Gastroesophageal sphincter (tissue), 4 donors: Measurements from ENCODE around the gene CEBPG. TPM values are rescaled to one million over a fixed set of nuclear protein-coding genes. Genes with fewer than 3 reads are reported as not detected.

Experiments used
- ATAC-seq: fragments of 150-250 bp; one replicate; pipeline ENCODE4 v1.9.1; 2016; ENCODE audit warnings: mild to moderate bottlenecking, moderate library complexity
- H3K27ac ChIP-seq, 4 donors: fragments of 200-600 bp; sonication (generic) in 3 of 4; 1 replicate in 3 of 4; 2 replicates in 1 of 4; pipeline ENCODE4 v1.5.1; 2016 to 2019
- H3K27me3 ChIP-seq: fragments of 200-600 bp; sonication (generic); one replicate; pipeline ENCODE4 v1.5.1; 2019
- H3K36me3 ChIP-seq, 2 donors: fragments of 200-600 bp; sonication (generic); one replicate each; pipeline ENCODE4 v1.5.1; 2019; ENCODE audit warnings: control low read depth in 1 of 2
- H3K4me1 ChIP-seq, 3 donors: fragments of 200-600 bp; sonication (generic); 1 replicate in 2 of 3; 2 replicates in 1 of 3; pipeline ENCODE4 v1.5.1; 2016 to 2019; ENCODE audit warnings: control low read depth in 2 of 3
- H3K4me3 ChIP-seq, 2 donors: fragments of 200-600 bp; sonication (generic); one replicate each; pipeline ENCODE4 v1.5.1; 2019; ENCODE audit warnings: mild to moderate bottlenecking in 1 of 2, moderate library complexity in 1 of 2
- H3K9me3 ChIP-seq, 3 donors: fragments of 200-600 bp; sonication (generic); one replicate each; pipeline ENCODE4 v1.5.1; 2017 to 2019; ENCODE audit warnings: control low read depth in 2 of 3
- EP300 ChIP-seq: sonication (generic); formaldehyde crosslinking; IDR thresholded peaks from one replicate; pipeline ENCODE4 v1.6.1; 2017; ENCODE audit warnings: antibody characterized with exemption, mild to moderate bottlenecking
- POLR2A ChIP-seq, 2 donors: fragments of 450-650 bp; IDR thresholded peaks; one replicate each; pipeline ENCODE4 v1.6.1; 2017; ENCODE audit warnings: antibody characterized with exemption in 2 of 2, mild to moderate bottlenecking in 2 of 2, moderate library complexity in 1 of 2
- POLR2AphosphoS5 ChIP-seq: sonication (generic); formaldehyde crosslinking; IDR thresholded peaks from one replicate; pipeline ENCODE4 v1.6.1; 2017; ENCODE audit warnings: antibody characterized with exemption
- WGBS, 2 donors: methylation state at CpG; one replicate each; pipeline ENCODE4 v1.1.5; 2018; ENCODE audit warnings: low coverage in 1 of 2; 5-methylcytosine and 5-hydroxymethylcytosine counted together
- total RNA-seq, 4 donors: library from RNA; depleted of rRNA; stranded (reverse); fragments of >200 nt; gene quantifications; one replicate each; pipeline ENCODE4 v1.1.0, GENCODE V29; 2016
- TF ChIP-seq, protein P1 (sequence below), 4 experiments: fragments of 200-600 bp in 2 of 4; fragments of 450-650 bp in 2 of 4; sonication (generic) in 1 of 4; IDR thresholded peaks; one replicate each; pipeline ENCODE4 v1.5.1; 2017 to 2019; ENCODE audit warnings: antibody characterized with exemption in 4 of 4, mild to moderate bottlenecking in 2 of 4, moderate library complexity in 2 of 4

Gene CEBPG
- total RNA-seq, 4 donors from 2014 or later = 23.8 to 34.9 (median 26.2) TPM

DNA sequence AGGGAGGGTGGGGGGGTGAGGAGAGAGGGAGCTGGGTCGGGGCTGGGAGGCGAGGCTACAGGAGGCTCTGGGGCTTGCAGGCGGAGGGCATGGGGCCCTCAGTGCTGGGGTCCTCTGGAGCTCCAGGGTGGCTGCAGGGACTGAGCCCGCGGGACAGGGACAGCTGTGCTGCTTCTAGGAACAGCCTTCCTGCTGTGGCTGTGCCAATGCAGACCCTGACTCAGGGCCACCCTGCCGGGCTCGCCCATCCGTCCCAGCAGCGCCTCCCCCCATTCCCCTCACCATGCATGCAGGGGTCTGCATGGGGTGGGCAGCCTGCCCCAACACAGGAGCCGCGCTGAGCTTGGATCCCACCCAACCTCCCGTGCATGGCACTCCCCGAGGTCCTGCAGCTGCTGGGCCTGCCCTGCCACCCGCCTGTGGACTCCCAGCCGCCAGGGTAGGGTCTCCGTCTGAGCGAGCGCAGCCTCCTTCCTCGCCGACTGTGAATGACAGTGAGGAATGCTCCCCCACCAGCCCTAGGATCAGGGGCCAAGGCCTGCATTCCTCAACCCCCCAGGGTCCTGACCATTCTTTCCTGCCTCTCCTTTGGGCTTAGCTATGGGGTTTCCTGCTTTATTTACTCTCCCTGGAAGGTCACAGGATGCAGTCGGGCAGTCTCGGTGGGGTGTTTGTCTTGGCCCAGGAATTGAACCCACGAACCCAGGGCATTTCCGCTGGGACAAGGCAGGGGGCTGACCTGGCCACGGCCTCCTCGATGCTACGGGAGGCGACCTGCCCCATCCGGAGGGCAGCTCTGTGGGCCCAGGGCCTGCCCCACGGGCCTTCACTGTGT lies 23.4 kb downstream of the CEBPG start:
- Histone ChIP-seq H3K4me1 (peaks cover 0 to 59% (median 48%) of the 10 kb centered on the region in 3 donors), H3K9me3 (no peaks in the 10 kb centered on the region), H3K27ac (peak overlapping the region in 1 of 4 donors; percentile 32), H3K36me3 (peaks cover 0 to 32% of the 10 kb centered on the region in 2 donors), H3K4me3 (no peak overlapping the region), H3K27me3 (no peaks in the 10 kb centered on the region)
- 76 to 100% methylated on average over 1 to 4 of the region's 30 CpGs for WGBS, 2 donors
- TF ChIP-seq, protein P1, sequence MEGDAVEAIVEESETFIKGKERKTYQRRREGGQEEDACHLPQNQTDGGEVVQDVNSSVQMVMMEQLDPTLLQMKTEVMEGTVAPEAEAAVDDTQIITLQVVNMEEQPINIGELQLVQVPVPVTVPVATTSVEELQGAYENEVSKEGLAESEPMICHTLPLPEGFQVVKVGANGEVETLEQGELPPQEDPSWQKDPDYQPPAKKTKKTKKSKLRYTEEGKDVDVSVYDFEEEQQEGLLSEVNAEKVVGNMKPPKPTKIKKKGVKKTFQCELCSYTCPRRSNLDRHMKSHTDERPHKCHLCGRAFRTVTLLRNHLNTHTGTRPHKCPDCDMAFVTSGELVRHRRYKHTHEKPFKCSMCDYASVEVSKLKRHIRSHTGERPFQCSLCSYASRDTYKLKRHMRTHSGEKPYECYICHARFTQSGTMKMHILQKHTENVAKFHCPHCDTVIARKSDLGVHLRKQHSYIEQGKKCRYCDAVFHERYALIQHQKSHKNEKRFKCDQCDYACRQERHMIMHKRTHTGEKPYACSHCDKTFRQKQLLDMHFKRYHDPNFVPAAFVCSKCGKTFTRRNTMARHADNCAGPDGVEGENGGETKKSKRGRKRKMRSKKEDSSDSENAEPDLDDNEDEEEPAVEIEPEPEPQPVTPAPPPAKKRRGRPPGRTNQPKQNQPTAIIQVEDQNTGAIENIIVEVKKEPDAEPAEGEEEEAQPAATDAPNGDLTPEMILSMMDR (IDR thresholded peaks at IDR 0.05) = no peak
- TF ChIP-seq POLR2A (IDR thresholded peaks at IDR 0.05) (no peak), EP300 (no peak), POLR2AphosphoS5 (no peak)
- no peak for ATAC-seq

DNA sequence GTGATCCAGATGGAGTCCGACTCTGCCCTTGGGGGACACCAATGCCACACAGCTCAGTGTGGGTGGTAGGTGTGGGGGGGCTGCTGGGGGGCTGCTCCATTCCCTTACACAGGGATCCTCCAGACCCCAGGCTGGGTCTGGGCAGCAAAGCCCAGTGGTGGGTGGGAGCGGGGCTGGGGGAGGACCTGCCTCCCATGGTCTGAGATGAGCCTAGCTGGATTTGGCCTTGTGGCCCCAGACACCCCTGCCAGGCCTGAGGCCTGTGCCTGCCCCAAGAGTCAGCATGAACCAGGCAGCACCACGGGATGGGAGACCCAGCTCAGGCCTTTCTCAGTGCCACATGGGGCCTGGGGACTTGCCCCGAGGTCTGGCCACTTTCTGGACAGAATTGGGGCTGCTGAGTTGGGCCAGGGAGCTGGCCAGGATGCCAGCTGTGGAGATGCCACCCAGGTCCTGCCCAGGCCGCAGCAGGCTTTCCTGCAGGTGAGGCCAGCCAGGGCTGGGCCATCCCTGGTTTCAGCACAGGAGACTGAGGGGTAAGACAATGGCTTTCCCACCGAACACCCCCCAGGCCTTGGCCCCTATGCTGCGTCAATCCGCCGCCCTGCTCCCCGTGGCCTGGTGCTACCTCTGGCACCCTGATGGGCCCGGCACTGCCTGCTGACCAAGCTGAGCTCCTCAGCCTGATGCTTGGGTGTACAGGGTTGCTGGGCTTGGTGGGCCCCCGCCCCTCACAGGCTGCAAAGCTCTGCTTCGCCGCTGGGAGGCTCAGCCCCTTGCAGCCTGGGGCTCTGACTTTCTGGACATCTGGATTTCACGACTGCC lies 24.2 kb downstream of the CEBPG start:
- no peaks in the 10 kb centered on the region for H3K27me3 ChIP-seq
- no peak for ATAC-seq
- peak overlapping the region in 1 of 4 donors; percentile 32 for H3K27ac ChIP-seq
- H3K4me1 ChIP-seq = peaks cover 0 to 51% (median 41%) of the 10 kb centered on the region in 3 donors
- H3K4me3 ChIP-seq = no peak overlapping the region
- no peak for TF ChIP-seq EP300
- TF ChIP-seq, protein P1 (IDR thresholded peaks at IDR 0.05) = no peak
- TF ChIP-seq POLR2A (IDR thresholded peaks at IDR 0.05) = no peak
- TF ChIP-seq POLR2AphosphoS5 = no peak
- no peaks in the 10 kb centered on the region for H3K9me3 ChIP-seq
- WGBS, 2 donors = no CpG with 5 or more reads among the region's 15 CpGs
- peaks cover 0 to 32% of the 10 kb centered on the region in 2 donors for H3K36me3 ChIP-seq

DNA sequence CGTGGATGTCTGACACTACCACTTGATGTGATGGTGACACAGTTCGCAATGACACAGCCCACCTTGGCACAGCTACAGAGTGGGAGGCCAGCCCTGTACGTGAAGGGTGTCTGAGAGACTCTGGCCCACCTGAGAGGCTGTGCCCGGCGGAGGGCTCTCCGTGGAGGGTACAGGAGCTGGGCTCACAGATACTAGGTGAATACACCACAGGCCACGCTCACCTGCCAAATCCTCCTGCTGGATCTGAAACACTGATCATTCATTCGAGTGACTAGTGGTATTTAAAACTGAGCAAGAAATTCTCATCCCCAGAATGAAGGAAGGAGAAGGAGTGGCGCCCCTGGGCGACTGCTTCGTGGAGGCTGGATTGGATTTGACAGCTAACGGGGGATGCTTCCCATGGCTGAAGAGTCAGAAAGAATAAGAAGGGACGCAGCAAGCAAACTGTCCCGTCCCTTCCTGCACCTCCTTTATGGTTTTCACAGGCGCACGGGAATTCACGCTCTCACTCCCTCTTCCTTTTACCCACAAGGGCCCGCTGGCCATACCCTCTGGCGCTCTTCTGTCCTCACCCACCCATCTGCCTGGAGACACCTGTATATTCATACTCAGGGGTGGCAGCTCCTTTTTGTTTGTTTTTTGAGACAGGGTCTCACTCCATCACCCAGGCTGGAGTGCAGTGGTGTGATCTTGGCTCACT lies 25.0 kb downstream of the CEBPG start:
- ATAC-seq = no peak
- TF ChIP-seq EP300 (no peak), POLR2A (IDR thresholded peaks at IDR 0.05) (no peak), POLR2AphosphoS5 (no peak)
- TF ChIP-seq, protein P1 (IDR thresholded peaks at IDR 0.05) = no peak
- Histone ChIP-seq H3K27ac (no peak overlapping the region), H3K36me3 (peaks cover 0 to 32% of the 10 kb centered on the region in 2 donors), H3K4me3 (no peak overlapping the region), H3K9me3 (no peaks in the 10 kb centered on the region), H3K4me1 (peaks cover 0 to 43% (median 33%) of the 10 kb centered on the region in 3 donors), H3K27me3 (no peaks in the 10 kb centered on the region)
- 92 to 97% methylated on average over 2 to 11 of the region's 19 CpGs for WGBS, 2 donors

DNA sequence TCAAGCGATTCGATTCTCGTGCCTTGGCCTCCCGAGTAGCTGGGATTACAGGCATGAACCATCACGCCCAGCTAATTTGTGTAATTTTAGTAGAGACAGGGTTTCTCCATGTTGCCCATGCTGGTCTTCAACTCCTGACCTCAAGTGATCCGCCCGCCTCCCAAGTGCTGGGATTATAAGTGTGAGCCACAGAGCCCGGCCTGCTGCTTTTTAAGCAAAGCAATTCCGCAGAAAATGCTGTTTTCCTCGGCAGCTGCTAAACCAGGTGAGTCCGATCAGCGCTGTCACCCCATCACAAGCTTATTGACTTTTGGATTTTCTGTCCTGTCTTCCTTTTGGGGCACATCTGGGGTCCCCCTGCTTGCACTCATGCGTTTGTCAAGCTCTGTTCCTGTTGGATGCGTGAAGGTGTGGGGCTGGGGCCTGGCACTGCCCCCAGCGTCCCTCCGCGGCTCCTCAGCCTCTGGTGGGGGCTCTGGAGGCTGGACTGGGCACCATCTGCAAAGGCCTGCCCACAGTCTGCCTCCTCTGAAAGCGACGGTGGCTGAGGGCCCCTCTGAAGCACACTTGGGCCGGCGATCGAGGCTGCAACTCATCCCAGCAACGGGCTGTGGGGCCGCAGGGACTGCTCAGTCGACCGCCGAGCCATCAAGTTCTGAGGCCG lies 25.7 kb downstream of the CEBPG start:
- TF ChIP-seq, protein P1 (IDR thresholded peaks at IDR 0.05) = no peak
- TF ChIP-seq EP300 (no peak), POLR2A (IDR thresholded peaks at IDR 0.05) (no peak), POLR2AphosphoS5 (no peak)
- peaks cover 0 to 32% of the 10 kb centered on the region in 2 donors for H3K36me3 ChIP-seq
- H3K27ac ChIP-seq = no peak overlapping the region
- H3K4me1 ChIP-seq = peaks cover 0 to 41% (median 26%) of the 10 kb centered on the region in 3 donors
- 94 to 97% methylated on average over 6 to 13 of the region's 28 CpGs for WGBS, 2 donors
- no peak for ATAC-seq
- no peaks in the 10 kb centered on the region for H3K9me3 ChIP-seq
- no peaks in the 10 kb centered on the region for H3K27me3 ChIP-seq
- no peak overlapping the region for H3K4me3 ChIP-seq
